NOMO-1 treated with dmso at 0.1 percent for 144 hours (cell line): ENCODE data around the gene TTC13.

ENCODE experiments used
- DNase-seq: peaks from one replicate; lab custom pipeline; 2025; ENCODE audit not compliant: unreplicated experiment; lab: John Stamatoyannopoulos, UW

Gene TTC13

DNA sequence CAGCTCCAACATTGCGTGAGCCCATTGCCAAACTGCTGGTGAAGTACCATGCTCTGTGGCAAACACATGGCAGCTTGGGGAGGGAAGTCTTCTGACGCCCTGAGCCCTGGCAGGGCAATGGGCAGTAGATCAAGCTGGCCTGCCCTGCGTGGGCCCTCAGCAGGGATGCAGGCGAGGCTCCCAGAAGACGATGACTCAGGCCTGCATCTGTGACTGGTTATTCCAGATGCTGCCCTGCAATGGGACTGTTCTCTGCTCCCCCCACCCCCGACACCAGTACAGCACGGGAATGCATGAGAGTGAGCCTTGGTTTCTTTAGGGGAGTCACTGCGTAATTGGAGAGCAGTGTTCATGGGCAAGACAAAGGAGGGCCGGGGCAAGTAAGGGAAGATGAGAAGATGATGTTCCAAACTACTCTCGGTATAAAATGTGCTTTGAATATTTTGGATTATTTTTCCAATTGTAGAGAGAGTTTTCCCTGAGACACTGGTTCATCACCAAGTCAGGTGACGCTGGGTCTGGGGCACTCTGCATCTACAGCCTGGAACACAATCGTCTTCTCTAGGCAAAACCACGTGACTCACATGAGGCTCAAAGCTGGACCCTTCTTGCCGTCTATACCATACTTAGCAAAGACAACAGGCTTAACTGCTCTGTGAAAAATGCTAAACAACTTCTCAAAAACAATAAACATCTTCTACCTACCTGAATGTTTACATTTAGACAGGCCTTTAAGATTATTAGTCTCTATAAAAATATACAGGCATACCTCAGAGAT is 101.3 kb downstream of the TTC13 start:
- no peak for DNase-seq

DNA sequence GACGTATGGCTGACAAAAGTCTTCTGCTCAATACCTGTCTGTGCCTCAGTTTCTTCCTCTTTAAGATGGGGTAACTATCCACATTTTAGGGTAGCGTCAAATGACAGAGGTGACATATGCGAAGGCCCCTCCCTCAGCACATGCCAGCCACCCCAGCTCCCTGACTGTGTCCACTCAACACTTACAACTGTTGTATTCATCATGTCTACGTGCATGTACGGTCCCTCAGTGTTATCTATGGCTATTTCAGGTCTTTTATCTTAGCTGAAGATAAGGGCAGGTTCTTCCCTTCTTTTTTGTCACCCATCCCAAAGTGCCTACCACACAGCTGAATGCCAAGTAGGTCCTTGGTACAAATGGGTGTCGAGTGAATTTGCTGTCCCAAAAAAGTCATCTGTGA is 102.0 kb downstream of the TTC13 start:
- DNase-seq: no peak

- no peak for DNase-seq
Measured at GRCh38 chr1:230875370-230875769, 103.3 kb downstream of the TTC13 start.

DNA sequence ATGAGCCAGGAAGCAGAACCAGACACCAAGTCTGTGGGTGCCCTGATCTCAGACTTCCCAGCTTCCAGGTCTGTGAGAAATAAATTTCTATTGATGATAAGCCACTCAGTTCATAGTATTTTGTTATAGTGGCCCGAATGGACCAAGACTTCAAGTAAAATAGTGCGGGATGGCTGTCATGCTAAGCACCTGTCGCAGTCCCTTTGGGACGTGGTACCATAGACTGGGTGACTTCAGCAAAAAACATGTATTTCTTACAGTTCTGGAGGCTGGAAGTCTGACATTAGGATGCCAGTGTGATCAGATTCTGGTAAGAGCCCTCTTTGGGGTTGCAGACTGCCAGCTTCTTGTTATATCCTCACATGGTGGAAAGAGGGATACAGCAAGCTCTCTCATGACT is 107.7 kb downstream of the TTC13 start:
- no peak for DNase-seq

- no peak for DNase-seq
Measured at GRCh38 chr1:230869500-230869899, 109.2 kb downstream of the TTC13 start.

DNA sequence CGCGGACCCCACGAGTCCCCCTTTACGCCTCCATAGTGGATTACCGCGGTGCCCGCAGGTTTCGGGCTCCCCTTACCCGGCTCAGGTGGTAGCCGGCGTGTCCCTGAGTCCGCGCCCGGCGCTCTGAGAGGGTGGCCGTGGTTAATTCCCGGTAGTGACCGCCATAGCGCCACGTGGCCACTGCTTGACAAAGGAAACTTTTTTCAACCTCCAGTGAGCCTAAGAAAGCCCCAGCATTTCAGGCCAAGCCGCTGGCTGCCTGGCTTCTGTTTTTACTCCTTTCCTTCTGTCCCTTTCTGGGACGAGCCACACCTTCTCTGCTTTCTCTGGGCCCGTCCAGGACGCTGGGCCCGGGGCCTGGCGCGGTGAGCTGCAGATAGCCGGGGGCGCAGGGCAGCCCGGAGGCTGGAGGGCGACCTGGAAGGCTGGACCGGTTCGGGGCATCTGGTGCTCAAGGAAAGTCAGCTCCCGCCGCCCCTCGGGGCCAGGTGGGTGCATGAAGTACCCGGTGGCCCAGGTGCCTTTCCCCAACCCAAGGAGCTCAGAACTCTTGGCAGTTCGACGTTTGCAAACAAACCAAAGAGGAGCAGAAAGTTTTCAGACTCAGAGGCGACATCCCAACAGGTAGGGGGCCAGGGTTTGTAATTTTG is 109.8 kb downstream of the TTC13 start:
- DNase-seq: no peak

GRCh38 chr1:230867903-230868735 is 110.5 kb downstream of the TTC13 start, which contains the start of gene C1orf198:
TSS of gene C1orf198 (minus strand) at chr1:230868521. CDS start at chr1:230868512, 9 bp downstream.
- no peak for DNase-seq

GRCh38 chr1:230867101-230867902 is 111.4 kb downstream of the TTC13 start:
- no peak for DNase-seq

DNA sequence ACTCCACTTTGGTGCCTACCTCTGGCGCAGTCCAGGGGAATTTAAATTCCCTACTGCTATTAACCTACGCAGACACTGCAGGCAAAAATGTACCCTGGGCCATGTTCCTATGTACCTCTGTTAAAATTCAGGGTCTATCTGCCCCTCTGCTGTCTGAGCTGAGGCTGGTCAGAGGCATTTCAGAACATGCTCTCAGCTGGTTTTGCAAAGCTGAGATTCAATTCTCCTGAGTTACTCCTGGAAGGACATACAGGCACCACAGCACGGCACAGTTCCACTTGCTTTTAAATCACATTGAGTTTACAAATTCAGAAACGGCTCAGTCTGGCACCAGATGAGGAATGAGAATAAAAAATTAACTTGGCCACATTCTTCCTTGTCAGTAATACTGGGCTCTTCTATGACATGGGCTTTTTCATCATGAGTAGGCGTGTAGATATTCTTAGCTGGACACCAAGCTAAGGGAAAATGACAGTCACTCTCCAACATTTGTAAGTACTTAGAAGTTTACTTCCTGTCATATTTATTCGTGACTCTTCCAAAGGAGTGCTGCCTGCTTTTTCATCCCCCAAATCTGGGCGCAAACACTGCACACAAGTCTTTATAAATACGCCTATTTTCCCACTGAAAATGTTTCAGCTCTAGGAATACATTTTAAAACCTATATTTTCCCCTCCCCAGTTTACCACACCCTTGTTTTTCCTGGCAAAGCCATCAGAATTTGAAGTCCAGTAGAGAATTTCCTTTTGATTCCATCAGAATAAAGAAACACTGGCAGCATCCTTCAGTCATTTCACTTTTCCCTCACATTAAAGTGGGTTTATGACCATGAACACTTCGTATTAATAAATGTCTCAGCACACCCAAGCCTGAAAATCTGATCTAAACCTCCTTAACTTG is 112.2 kb downstream of the TTC13 start:
- no peak for DNase-seq

- DNase-seq: no peak
Measured at GRCh38 chr1:230865062-230865817, 113.4 kb downstream of the TTC13 start.

DNA sequence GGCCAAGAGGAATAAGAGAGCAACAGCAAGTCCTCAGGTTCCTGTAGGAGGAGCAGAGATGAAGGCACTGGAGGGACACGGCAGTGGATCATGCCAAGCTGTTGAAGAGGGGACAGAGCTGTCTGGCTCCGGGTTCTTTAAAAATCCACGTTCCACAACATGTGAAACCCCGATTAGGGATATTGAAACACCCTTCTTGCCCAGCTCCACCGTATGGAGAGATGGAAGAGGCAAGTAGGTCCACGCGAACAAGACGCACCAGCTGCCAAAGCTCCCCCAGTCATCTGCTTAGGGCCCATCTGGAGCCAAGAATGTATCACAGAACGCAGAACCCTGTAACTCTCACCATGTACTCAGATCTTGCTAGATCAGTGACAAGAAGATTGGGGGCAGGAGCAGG is 114.2 kb downstream of the TTC13 start:
- no peak for DNase-seq

GRCh38 chr1:230863449-230863848 is 115.2 kb downstream of the TTC13 start:
- no peak for DNase-seq

DNA sequence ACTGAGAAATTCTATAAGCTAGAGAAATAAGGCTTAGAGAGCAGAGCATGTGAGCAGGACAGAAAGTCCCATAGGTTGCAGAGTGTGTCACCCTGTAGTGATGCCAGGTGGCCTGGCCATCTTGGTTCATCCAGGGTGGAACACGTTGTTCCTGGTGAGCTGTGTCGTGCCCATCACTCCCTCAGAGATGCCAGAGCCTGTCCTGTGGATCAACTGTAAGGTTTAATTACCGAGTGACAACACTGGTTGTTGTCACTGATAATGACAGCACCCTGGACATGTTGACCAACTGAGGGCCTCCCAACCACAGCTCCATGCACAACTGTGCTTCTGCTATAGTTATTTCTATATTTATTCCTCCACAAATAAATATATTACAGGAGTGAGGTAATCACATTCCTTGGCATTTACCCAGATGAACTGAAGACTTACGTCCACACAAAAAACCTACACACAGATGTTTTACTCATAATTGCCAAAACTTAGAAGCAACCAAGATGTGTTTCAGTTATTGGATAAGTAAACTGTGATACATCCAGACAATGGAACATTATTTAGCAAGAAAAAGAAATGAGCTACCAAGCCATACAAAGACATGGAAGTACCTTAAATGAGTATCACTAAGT is 116.6 kb downstream of the TTC13 start:
- DNase-seq: no peak

- DNase-seq: no peak
Measured at GRCh38 chr1:230861489-230861888, 117.2 kb downstream of the TTC13 start.

DNA sequence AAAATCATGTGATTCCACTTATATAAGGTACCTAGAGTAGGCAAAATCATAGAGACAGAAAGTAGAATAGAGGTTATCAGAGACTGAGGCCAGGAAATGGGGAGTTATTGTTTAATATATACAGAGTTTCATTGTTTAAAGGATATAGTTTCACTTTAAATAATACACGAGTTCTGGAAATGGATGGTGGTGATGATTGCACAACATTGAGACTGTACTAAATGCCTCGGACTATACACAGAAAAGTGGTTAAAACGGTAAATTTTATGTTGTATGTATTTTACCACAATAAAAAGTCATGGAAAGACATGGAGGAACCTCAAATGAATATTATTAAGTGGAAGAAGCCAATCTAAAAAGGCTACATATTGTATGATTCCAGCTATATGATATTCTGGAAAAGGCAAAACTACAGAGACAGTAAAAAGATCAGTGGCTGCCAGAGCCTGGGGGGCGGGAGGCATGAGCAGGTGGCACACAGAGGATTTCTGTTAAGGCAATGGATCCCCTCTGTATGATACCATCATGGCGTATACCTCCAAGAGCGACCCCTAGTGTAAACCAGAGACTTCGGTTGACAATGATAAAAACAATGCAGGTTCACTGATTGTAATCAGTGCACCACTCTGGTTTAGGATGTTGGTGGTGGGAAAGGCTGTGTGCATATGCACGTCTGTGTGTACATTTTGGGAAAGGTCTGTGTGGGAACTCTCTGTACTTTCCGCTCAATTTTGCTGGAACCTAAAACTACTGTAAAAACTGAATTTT is 117.9 kb downstream of the TTC13 start:
- DNase-seq: no peak

- DNase-seq: no peak
Measured at GRCh38 chr1:230858918-230859729, 119.5 kb downstream of the TTC13 start.

DNA sequence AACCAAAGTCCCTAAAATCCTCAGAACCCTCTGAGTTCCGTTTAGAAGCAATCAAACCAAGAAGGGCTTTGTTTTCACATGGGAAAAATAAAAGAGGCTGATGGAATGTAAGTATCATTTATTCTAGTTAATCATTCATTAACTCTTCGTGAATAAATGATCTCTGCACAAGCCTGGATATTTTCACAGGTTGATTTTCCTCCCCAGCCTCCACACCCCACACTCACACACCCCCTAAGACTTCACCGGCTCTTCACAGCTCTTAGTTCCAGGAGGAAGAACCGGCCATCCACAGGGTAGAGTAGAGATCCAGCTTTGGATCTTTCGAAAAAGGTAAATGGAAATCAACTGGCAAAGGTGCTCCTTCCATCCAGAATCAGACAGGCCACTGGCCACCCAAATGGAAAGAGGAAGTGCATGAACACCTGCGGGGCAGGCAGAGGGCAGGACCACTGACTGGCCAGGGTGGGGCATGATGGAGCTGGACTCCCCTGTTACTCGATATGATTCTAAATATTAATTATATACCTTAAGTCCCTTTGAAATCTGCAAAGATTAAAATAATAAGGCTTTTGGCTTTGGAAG is 120.3 kb downstream of the TTC13 start:
- DNase-seq: no peak
